D341Med (cell line): ENCODE results near the gene SIKE1.
A peak's percentile ranks its signal among the peaks of the same experiment; 100 is the strongest.
"Not testable (repeated sequence)": the region's sequence is repeated elsewhere in the genome, so short reads cannot be mapped to it uniquely, and the experiment has no call there.

Experiments
- DNase-seq: peaks from one replicate; pipeline ENCODE4 v3.0.0; 2012; ENCODE audit warnings: low spot score

SIKE1 gene

DNA sequence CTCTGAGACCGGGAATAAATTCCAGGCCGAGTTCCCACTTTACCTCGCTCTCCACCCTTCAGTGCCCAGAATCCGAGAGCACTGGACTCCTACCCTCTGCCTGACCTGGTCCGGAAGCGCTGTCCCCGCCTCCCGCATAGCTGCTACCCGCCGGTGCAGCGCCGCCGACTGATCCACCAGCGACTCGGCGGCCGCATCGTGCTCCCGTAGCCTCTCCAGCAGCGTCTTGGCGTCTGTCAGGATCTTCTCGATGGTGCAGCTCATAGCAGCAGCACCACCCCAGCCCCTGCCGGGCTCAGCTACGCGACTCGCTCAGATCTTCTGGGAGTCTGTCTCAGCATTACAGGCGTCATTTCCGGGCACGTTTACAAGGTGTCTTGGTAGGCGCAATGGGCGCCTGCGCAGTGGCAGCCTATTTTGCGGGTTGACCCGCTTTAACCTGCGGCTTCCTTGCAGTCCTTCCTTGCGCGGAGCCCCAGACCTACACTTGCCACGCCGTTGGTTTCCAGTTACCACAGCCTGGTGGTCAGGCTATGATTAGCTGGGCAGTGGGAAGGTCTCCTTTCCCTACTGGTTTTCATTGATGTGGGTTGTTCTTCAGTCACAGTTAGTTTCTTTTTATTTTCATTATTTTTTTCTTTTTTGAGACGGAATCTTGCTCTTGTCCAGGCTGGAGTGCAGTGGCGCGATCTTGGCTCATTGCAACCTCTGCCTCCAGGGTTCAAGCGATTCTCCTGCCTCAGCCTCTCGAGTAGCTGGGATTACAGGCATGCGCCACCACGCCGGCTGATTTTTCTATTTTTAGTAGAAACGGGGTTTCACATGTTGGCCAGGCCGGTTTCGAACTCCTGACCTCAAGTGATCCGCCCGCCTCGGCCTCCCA is at the start of gene SIKE1:
Gene SIKE1, minus strand, starts transcription at position 342 of the 883 bp plus-strand sequence. Its CDS starts 78 bp downstream, at position 264.
- peak; percentile 91 for DNase-seq

DNA sequence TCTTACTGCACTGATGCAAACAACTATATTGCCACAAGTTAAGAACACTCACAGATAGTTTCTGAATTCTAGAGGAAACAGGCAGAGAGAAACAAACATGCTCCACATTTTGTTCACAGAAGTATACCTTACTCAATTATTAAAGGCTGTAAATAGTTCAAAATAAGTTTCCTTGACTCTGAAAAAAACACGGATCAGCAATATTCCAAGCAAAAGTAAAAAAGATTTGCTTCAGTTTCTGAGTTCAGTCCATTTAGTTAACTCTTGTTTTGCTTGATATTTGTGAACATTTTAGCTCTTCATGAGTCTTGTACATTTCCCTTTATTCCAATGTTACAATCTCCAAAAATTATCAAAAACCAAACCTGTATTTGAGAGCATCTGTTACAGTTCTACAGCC is 49.6 kb upstream of the SIKE1 start:
- DNase-seq: not testable (repeated sequence)

DNA sequence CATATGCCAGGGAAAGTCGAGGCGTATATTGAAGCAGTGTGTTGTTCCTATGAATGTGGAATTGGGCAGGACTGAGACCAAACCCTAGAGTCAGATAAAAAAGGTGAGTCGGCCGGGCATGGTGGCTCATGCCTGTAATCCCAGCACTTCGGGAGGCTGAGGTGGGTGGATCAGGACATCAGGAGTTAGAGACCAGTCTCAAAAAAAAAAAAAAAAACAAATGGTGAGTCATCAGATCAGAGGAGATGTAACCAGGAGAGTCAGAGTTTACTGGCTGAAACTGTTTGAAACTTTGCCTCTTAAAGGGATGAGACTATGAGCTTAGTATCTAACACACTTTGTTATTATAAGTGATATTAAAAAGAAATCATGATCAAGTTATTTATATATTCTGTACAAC is 47.8 kb upstream of the SIKE1 start:
- no peak for DNase-seq

DNA sequence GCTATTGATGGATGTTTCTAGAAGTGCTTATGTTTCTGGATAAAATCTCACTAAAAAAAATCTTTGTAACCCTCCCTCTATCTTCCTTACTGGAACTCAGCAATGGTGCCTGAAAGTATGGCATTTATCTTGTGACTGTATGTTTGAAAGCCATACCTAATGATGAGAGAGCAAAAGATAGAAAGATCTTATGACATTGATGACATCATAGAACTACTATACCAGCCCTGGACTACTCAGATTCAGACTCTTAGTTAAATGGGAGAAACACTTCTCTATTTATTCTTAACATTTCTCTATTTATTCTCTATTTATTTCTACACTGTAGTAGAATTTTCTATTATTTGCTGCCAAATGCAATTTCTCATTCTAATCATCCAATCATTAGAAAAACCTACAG is 41.5 kb upstream of the SIKE1 start:
- no peak for DNase-seq

DNA sequence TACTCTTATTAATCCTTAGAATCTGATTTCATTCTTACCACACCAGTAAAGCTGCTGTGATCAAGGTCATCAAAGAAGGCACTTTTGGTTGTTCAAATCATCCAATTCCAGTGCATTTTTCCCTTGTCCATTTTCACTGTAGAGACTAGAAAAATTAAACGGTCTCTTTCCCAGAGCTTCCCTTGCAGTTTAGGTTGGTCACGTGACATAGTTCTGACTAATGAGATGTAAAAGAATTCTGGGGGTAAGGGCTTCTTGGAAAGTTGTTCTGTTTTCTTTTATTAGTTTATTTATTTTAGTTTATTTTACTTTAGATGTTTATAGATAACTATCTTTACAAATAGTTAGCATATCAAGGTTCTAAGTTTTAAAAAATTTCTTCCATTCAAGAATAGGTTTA is 39.9 kb upstream of the SIKE1 start:
- no peak for DNase-seq

DNA sequence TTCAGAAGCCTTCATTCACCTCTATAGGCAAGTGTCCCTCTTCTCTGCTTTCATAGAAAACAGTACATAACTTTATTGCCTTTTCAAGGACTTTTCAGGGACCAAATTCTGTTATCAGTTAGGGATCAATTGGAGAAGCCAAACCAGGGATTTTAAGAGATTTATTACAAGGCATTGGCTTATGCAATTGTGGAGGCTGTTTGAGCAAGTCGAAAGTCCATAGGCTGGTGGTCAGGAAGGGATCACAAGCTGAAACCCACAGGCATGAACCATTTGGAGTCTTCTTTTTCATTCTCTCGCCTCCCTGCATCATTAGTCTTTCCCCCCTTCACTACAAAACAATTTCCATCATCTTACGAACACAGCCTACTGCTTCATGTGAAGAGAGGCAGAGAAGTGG is 39.4 kb upstream of the SIKE1 start:
- no peak for DNase-seq

DNA sequence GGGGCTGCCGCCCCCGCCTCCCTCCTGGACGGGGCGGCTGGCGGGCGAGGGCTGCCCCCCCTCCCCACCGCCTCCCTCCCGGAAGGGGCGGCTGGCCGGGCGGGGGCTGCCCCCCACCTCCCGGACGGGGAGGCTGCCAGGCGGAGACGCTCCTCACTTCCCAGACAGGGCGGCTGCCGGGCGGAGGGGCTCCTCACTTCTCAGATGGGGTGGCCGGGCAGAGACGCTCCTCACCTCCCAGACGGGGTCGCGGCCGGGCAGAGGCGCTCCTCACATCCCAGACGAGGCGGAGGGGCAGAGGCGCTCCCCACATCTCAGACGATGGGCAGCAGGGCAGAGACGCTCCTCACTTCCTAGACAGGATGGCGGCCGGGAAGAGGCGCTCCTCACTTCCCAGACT is 24.0 kb upstream of the SIKE1 start:
- not testable (repeated sequence) for DNase-seq

DNA sequence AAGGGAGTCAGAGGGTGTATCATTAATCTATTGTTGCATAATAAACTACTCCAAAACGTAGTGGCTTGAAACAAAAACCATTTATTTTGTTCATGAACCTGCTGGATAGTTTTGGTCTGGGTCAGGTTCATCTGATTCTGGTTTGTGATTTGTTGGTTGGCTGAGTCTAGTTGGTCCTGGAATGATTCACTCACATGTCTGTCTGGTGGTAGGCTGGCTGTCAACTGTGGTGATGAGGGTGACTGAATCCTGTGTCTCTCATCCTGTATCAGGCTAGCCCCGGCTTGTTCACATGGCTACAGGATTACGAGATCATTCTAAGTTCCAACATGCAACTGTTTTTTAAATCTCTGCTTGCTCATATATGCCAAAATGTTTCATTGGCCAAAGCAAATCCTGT is 22.5 kb upstream of the SIKE1 start:
- no peak for DNase-seq

DNA sequence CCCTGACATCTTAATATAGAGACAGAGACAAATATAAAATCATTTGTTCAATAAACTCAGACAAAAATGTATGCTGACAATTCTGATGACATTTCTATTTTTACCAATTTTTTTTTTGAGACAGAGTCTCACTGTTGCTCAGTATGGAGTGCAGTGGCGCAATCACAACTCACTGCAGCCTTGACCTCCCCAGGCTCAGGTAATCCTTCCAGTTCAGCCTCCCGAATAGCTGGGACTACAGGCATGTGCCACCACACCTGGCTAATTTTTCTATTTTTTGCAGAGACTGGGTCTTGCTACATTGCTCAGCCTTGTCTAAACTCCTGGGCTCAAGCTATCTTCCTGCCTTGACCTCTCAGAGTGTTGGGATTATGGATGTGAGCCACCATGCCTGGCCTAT is 13.6 kb upstream of the SIKE1 start:
- no peak for DNase-seq

DNA sequence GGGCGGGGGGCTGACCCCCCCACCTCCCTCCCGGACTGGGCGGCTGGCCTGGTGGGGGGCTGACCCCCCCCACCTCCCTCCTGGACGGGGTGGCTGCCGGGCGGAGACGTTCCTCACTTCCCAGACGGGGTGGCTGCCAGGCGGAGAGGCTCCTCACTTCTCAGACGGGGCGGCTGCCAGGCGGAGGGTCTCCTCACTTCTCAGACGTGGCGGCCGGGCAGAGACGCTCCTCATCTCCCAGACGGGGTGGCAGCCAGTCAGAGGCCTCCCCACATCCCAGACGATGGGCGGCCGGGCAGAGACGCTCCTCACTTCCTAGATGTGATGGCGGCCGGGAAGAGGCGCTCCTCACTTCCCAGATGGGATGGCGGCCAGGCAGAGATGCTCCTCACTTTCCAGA is 10.1 kb upstream of the SIKE1 start:
- not testable (repeated sequence) for DNase-seq

DNA sequence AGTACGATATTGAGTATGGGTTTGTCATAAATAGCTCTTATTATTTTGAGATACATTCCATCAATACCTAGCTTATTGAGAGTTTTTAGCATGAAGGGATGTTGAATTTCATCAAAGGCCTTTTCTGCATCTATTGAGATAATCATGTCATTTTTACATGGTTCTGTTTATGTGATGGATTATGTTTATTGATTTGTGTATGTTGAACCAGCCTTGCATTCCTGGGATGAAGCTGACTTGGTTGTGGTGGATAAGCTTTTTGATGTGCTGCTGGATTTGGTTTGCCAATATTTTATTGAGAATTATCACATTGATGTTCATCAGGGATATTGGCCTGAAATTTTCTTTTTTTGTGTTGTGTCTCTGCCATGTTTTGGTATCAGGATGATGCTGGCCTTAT is 6.0 kb upstream of the SIKE1 start:
- DNase-seq: not testable (repeated sequence)

DNA sequence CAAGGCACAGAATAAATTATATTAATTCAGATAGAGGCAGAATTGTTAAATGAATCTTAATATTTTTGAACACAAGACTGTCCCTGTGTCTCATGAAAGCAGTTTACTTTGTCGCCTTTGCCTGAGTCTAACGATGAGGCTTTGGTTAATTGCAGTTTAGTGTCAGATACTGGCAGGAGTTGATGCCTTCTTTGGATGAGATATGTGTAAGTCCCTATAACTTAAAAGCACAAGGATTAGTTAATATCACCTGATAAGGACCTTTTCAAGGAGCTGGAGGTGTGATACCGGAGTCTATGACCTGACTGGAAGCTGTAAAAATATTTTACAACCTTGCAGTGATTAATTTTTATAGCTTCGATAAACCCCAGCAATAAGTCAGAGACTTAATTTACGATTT is 2.0 kb upstream of the SIKE1 start:
- no peak for DNase-seq

DNA sequence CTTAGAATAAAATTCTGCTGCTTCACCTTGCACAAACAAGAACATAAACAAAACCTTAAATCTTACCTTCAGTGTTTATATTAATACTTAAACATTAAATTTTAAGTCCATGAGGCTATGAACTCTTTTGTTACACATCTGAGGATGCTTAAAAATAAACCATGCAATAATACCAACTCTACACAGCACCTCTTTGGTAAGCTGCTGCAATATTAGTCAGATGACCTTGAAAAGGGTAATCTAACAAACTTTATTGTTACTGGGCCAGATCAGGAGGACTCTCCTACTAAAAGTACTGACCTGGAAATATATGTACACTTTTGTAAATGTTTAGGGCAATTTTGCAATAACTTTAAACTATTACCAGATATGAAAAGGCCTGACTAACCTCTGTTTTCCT is 763 bp downstream of the SIKE1 start:
- no peak for DNase-seq

DNA sequence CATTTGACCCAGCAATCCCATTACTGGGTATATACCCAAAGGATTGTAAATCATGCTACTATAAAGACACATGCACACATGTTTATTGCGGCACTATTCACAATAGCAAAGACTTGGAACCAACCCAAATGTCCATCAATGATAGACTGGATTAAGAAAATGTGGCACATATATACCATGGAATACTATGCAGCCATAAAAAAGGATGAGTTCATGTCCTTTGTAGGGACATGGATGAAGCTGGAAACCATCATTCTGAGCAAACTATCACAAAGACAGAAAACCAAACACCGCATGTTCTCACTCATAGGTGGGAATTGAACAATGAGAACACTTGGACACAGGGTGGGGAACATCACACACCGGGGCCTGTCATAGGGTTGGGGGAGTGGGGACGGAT is 3.8 kb downstream of the SIKE1 start:
- not testable (repeated sequence) for DNase-seq

DNA sequence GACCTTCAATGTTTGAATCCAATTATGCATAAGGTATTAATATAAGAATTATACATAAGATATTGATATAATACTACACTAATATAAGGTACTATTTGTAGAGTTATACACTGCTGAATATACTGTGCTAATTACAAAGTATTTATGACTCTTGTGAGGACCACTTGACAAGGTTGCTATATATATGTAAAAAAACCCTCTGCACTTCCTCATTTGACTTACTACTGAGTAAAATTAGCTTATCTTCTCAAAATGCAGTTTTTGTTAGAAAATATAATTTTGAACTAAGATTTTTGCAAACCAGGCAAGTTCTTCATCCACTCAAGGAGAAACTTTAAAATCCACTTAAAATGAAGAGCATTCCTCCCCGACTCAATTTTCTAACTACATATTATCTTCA is 8.5 kb downstream of the SIKE1 start:
- DNase-seq: no peak

DNA sequence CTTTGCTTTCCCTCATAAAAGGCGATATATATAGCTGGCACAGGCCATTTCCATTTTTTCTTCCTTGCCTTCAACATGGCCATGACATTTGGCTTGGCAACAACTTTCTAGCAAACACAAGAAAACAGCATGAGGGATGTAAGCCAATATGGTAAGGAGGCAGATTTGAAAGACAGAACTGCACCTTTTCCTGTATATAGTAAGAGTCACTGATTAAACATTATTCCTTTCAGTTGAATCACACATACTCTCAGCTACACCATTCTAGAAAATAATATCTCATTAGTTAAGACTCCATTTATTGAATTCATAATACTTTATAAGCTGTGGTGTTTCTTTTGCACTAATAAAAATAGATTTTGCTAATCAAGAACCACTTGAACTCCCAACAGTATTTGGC is 9.5 kb downstream of the SIKE1 start:
- DNase-seq: no peak

DNA sequence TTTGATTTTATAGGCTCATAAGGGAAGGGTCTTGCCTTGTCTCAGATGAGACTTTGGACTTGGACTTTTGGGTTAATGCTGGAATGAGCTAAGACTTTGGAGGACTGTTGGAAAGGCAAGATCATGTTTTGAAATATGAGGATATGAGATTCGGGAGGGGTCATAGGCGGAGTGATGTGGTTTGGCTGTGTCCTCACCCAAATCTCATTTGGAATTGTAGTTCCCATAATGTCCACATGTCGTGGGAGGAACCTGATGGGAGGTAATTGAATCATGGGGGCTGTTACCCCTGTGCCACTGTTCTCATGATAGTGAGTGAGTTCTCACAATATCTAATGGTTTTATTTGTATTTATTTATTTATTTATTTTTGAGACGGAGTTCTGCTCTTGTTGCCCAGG is 15.8 kb downstream of the SIKE1 start:
- no peak for DNase-seq

DNA sequence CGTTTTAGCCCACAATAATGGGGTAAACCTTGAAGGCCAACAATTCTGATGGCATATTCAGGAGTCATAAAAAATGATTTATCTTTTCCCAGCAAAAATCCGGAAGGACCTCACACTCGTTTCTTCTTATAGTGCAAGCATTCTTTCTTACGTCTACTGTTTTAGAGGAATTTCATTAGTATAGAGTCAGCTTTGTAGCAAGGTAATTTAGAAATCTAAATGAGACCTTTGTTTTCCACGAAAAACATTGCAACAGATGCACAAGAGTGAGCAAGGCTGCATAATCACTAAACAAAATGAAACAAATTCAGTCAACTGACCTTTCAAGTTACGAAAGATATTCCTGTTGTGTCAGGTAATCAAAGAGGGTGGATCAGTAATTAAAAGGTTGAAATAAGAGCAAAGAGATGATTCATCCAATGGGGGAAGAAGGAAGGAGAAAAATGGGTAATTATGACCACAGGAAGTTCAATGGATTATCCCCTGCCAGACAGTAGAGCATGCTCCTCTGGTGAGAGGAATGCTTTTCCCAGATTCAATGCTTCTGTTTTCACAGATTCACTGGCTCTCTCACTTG is 22.1 kb downstream of the SIKE1 start:
- peak; percentile 23 for DNase-seq

DNA sequence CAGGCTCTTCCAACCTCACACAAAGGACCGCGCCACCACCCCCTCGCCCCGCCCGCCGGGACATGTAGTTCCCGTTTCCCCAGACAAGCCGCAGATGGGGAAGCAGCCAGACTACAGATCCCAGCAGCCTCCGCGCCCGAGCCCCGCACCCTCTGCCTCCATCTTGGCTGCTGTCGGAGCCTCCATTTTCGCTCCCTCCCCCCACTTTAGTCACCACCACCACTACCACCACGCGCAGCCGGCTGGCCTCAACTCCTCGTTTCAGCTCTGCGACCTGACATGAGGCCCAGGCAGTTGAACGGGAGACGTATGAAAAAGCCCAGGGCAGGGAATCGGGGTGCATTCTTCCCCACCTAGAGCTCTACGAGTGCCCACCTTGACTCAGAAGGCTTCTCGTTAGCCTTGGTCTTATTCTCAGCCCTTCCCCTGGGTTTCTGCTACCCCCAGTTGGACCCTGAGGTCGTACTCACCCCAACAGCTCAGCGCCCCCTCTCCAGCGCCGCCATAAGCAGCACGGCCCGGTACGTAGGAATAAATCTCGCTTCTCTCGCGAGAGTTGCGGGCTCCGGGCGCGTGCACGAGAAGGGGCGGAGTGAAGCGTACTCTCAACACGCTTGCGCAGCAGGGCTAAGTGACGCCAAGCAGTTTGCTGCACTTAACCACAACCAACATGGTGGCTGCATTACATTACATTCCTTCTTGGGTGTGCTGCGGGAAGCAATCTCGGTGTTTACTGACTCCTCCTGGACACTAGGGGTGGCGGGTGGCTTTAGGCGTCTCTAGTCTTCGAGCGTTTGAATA is 22.8 kb downstream of the SIKE1 start, which contains the start of gene CSDE1:
Gene CSDE1, minus strand, starts transcription at position 530 of the 801 bp plus-strand sequence. CDS start 18,094 bp downstream, outside the sequence.
- DNase-seq: peak; percentile 92

DNA sequence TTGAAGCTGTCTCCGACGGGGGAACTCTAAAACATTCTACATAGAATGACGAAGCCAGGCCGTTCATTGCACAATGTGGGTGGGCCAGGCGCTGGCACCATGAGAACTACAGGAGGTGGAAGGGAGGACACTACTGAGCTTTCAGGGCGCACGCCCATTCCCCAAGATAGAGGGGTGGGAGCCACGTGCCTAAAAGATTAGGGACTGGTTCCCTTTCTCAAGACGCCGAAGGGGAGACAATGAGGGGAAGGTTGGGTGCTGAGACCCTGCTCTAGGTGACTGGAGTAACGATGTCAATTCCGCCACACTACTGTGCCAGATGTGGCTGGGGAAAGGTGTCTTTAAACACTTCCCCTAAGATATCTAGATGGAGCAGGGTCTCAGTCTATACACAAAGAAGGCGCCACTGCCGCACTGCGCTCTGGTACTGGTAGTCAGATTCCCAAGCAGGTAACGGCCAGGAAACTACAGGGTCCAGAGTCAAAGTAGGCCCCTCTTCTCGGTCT is 23.5 kb downstream of the SIKE1 start:
- DNase-seq: no peak

DNA sequence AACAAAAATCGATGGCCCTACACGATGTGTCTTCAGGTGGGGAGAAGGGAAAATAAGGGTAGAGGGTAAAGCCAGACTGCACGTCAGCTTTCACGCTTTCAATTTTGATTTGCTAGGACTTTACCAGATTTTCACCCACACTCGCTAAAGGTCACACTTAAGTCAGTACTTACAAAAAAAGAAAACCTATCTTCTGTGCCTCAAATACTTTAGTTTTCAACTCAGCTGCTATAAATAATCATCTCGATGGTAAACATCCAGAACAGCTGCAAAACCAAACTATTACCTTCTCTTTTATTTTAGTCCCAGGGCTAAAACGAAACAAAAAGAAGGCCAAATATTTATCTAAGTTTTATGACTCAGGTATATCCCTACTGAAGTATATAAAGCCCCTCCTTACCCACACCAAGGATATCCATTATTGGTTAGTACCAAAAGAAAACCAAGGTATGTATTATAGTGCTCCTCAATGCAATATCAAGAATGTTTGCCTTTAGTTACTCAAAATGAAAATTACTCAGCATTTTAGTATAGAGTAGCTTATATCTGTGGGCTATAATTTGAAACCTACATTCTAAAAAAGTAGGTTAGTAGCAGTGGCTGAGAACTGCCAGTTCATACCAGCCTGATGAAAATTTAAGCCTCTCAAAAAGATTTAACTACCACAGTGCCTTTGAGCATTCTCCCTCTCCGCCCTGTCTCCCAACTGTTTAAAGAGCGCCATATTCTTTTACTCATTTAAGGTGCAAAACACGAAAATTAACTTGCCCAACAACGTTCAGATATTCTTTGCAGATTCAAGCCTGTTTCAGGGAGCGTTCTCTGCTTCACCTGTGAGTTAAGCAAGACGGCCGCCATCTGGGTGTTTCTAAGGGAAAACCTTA is 24.2 kb downstream of the SIKE1 start:
- no peak for DNase-seq
